H1 (cell line): ENCODE data around the gene LRRC49. TPM values are rescaled to one million over a fixed set of nuclear protein-coding genes. Genes with fewer than 3 reads are reported as not detected.
"Not testable (repeated sequence)": the region's sequence is repeated elsewhere in the genome, so short reads cannot be mapped to it uniquely, and the experiment has no call there.

Experiments used
- CTCF ChIA-PET: fragments of 300-600 bp; sonication (Branson Sonifier 250); formaldehyde crosslinking; loops from one replicate; lab custom pipeline; 2021; ENCODE audit not compliant: partially characterized antibody; lab: Charles Lee
- POLR2A ChIA-PET: fragments of 300-600 bp; sonication (Branson Sonifier 250); formaldehyde crosslinking; loops from one replicate; lab custom pipeline; 2021; ENCODE audit warnings: inconsistent platforms; ENCODE audit not compliant: partially characterized antibody; lab: Charles Lee
- DNase-seq, 2 experiments: peaks; one replicate each; pipeline versions ENCODE4 v3.0.0 to v3.0.0-alpha.2; 2010 to 2022; ENCODE audit warnings: low spot score in 2 of 2, low read depth in 1 of 2, mixed read lengths in 1 of 2
- FAIRE-seq: peaks from 2 replicates; lab custom pipeline; 2011; peaks lifted over from hg19 to GRCh38; lab: Jason Lieb, UNC
- H2AFZ ChIP-seq: 2 replicates; pipeline ENCODE4 v1.8.1; 2012; ENCODE audit warnings: low read length, inconsistent platforms
- H2AK5ac ChIP-seq: 2 replicates; pipeline ENCODE4 v1.6.1; 2013; ENCODE audit warnings: low read depth, low read length
- H2BK120ac ChIP-seq: replicated peaks from 2 replicates; pipeline ENCODE3; 2013; ENCODE audit warnings: low read depth, low read length, inconsistent platforms
- H2BK12ac ChIP-seq: 2 replicates; pipeline ENCODE4 v1.6.1; 2013; ENCODE audit warnings: low read depth, low read length
- H2BK15ac ChIP-seq: 2 replicates; pipeline ENCODE4 v1.6.1; 2013; ENCODE audit warnings: low read length
- H2BK20ac ChIP-seq: 2 replicates; pipeline ENCODE4 v1.6.1; 2013; ENCODE audit warnings: low read length
- H2BK5ac ChIP-seq: 2 replicates; pipeline ENCODE4 v1.6.1; 2013; ENCODE audit warnings: low read depth, low read length
- H3K14ac ChIP-seq: 2 replicates; pipeline ENCODE4 v1.6.1; 2013; ENCODE audit warnings: inconsistent platforms; ENCODE audit not compliant: insufficient read length
- H3K18ac ChIP-seq: 2 replicates; pipeline ENCODE4 v1.6.1; 2013; ENCODE audit warnings: low read length; ENCODE audit errors: extremely low read depth
- H3K23ac ChIP-seq: 2 replicates; pipeline ENCODE4 v1.6.1; 2013; ENCODE audit warnings: inconsistent platforms; ENCODE audit not compliant: insufficient read length
- H3K23me2 ChIP-seq: 2 replicates; pipeline ENCODE4 v1.6.1; 2013; ENCODE audit warnings: low read depth, low read length
- H3K27ac ChIP-seq: 2 replicates; pipeline ENCODE4 v1.6.1; 2011; ENCODE audit warnings: low read depth, low read length, inconsistent platforms
- H3K27me3 ChIP-seq, 4 experiments: replicated peaks in 1 of 4; 1 replicate in 1 of 4; 2 replicates in 3 of 4; pipeline versions ENCODE4 v1.6.1 to v1.8.1; 2011 to 2013; ENCODE audit warnings: low read length in 3 of 4, mild to moderate bottlenecking in 3 of 4, inconsistent platforms in 2 of 4, mixed read lengths in 2 of 4, moderate library complexity in 1 of 4; ENCODE audit not compliant: control insufficient read depth in 3 of 4, insufficient read depth in 3 of 4; ENCODE audit errors: extremely low read depth in 1 of 4
- H3K36me3 ChIP-seq, 4 experiments: 2 replicates each; pipeline versions ENCODE4 v1.6.1 to v1.8.1; 2011 to 2013; ENCODE audit warnings: mild to moderate bottlenecking in 4 of 4, low read length in 3 of 4, moderate library complexity in 2 of 4, control low read depth in 1 of 4, inconsistent platforms in 1 of 4; ENCODE audit not compliant: insufficient read depth in 4 of 4, control insufficient read depth in 2 of 4
- H3K4ac ChIP-seq: replicated peaks from 2 replicates; pipeline ENCODE3; 2013; ENCODE audit warnings: low read length, low read depth, mixed read lengths, inconsistent platforms; ENCODE audit not compliant: insufficient read length
- H3K4me1 ChIP-seq, 4 experiments: replicated peaks in 1 of 4; 1 replicate in 1 of 4; 2 replicates in 3 of 4; pipeline versions ENCODE4 v1.6.1 to v1.8.1; 2011 to 2013; ENCODE audit warnings: low read length in 3 of 4, inconsistent platforms in 2 of 4, mixed read lengths in 1 of 4; ENCODE audit not compliant: insufficient read depth in 4 of 4, control insufficient read depth in 3 of 4
- H3K4me2 ChIP-seq, 2 experiments: 2 replicates each; pipeline versions ENCODE4 v1.6.1 to v1.8.1; 2011 to 2013; ENCODE audit warnings: low read depth in 2 of 2, low read length in 2 of 2, control low read depth in 1 of 2, inconsistent platforms in 1 of 2, mild to moderate bottlenecking in 1 of 2; ENCODE audit not compliant: insufficient read depth in 1 of 2
- H3K4me3 ChIP-seq, 4 experiments: fragments of 200-600, 300-600 bp in 1 of 4; sonication (generic), shearing (Covaris generic), sonication (Bioruptor Twin) in 1 of 4; 2 replicates each; pipeline versions ENCODE4 v1.5.1 to v1.8.1; 2011 to 2016; ENCODE audit warnings: low read length in 4 of 4, low read depth in 3 of 4, control low read depth in 2 of 4, inconsistent platforms in 2 of 4, mild to moderate bottlenecking in 2 of 4, mixed read lengths in 1 of 4, moderate library complexity in 1 of 4; ENCODE audit not compliant: insufficient read depth in 2 of 4; ENCODE audit errors: extremely low read depth in 1 of 4
- H3K56ac ChIP-seq: replicated peaks from 2 replicates; pipeline ENCODE3; 2013; ENCODE audit warnings: low read depth, mild to moderate bottlenecking, mixed read lengths, low read length, inconsistent platforms; ENCODE audit not compliant: insufficient read length
- H3K79me1 ChIP-seq: 2 replicates; pipeline ENCODE4 v1.6.1; 2013; ENCODE audit warnings: low read depth, low read length, control low read depth
- H3K79me2 ChIP-seq, 2 experiments: 2 replicates each; pipeline versions ENCODE4 v1.6.1 to v1.8.1; 2012 to 2013; ENCODE audit warnings: low read length in 2 of 2, mild to moderate bottlenecking in 2 of 2, inconsistent platforms in 1 of 2; ENCODE audit not compliant: insufficient read depth in 2 of 2, control insufficient read depth in 1 of 2
- H3K9ac ChIP-seq, 4 experiments: replicated peaks in 1 of 4; 1 replicate in 1 of 4; 2 replicates in 3 of 4; pipeline versions ENCODE4 v1.6.1 to v1.8.1; 2011 to 2013; ENCODE audit warnings: low read depth in 3 of 4, low read length in 3 of 4, control low read depth in 2 of 4, mild to moderate bottlenecking in 2 of 4, moderate library complexity in 2 of 4, inconsistent platforms in 1 of 4; ENCODE audit errors: extremely low read depth in 1 of 4
- H3K9me3 ChIP-seq, 2 experiments: 2 replicates each; pipeline versions ENCODE4 v1.6.1 to v1.8.1; 2012 to 2013; ENCODE audit warnings: mild to moderate bottlenecking in 2 of 2, moderate library complexity in 2 of 2, control low read depth in 1 of 2, inconsistent platforms in 1 of 2, low read depth in 1 of 2, low read length in 1 of 2, mixed read lengths in 1 of 2; ENCODE audit not compliant: insufficient read depth in 2 of 2
- H4K20me1 ChIP-seq, 2 experiments: replicated peaks in 1 of 2; 2 replicates each; pipeline versions ENCODE3 to v1.8.1; 2011 to 2013; ENCODE audit warnings: inconsistent platforms in 2 of 2, low read length in 2 of 2, mild to moderate bottlenecking in 1 of 2; ENCODE audit not compliant: insufficient read depth in 2 of 2, control insufficient read depth in 1 of 2
- H4K5ac ChIP-seq: 2 replicates; pipeline ENCODE4 v1.6.1; 2013; ENCODE audit warnings: low read length, low read depth, mixed read lengths, inconsistent platforms; ENCODE audit not compliant: insufficient read length
- H4K8ac ChIP-seq: 2 replicates; pipeline ENCODE4 v1.8.0; 2013; ENCODE audit warnings: mild to moderate bottlenecking, moderate library complexity, low read length, inconsistent platforms; ENCODE audit not compliant: insufficient read depth; ENCODE audit errors: extremely low read depth
- H4K91ac ChIP-seq: replicated peaks from 2 replicates; pipeline ENCODE3; 2013; ENCODE audit warnings: low read length, mixed read lengths, inconsistent platforms; ENCODE audit not compliant: insufficient read length
- WGBS, 2 experiments: shearing (Covaris generic) in 1 of 2; methylation state at CpG; one replicate each; pipeline versions ENCODE4 v1.1.6 to v1.1.7; 2013 to 2015; ENCODE audit warnings: low lambda C conversion rate in 2 of 2, mixed read lengths in 2 of 2, inconsistent platforms in 1 of 2, low coverage in 1 of 2, missing lambda C conversion rate in 1 of 2; ENCODE audit not compliant: insufficient replicate concordance in 2 of 2, insufficient coverage in 1 of 2, insufficient read length in 1 of 2; ENCODE audit errors: extremely low coverage in 1 of 2, missing lambda C conversion rate in 1 of 2; 5-methylcytosine and 5-hydroxymethylcytosine counted together
- polyA plus RNA-seq, 7 experiments: library from polyadenylated mRNA; depleted of rRNA in 3 of 7; stranded (reverse) in 5 of 7; unstranded in 2 of 7; fragments of >200 nt in 5 of 7; fragments of 200-250 nt in 2 of 7; gene quantifications; 1 replicate in 5 of 7; 2 replicates in 1 of 7; 4 replicates in 1 of 7; pipeline versions ENCODE4 v1.2.1 to v1.2.3, GENCODE V29; 2011 to 2013; ENCODE audit warnings: missing spikeins in 2 of 7, mixed read lengths in 2 of 7
- total RNA-seq: library from RNA; stranded (reverse); fragmentation: NEBNext Ultra II Directional; extraction: Animal tissue kit (Norgen Biotek cat#: 25700); gene quantifications from 2 replicates; pipeline ENCODE4 v1.2.1, GENCODE V29; 2021

LRRC49 gene
- total and polyA plus RNA-seq, 2 of the 8 experiments (the other 6 are each of a cell fraction or from before 2014, with no cell fraction given), result 5.0 to 10.4 TPM

- H3K18ac ChIP-seq, H4K8ac ChIP-seq, H2BK120ac ChIP-seq, H3K9ac ChIP-seq, H2AFZ ChIP-seq, H2BK20ac ChIP-seq, H3K79me2 ChIP-seq, H4K5ac ChIP-seq, H4K20me1 ChIP-seq, H3K27ac ChIP-seq, H3K4me1 ChIP-seq, H3K14ac ChIP-seq, POLR2A ChIA-PET, H3K9me3 ChIP-seq, H4K91ac ChIP-seq, H3K4me3 ChIP-seq, H3K4ac ChIP-seq, FAIRE-seq, H3K27me3 ChIP-seq, H3K79me1 ChIP-seq, H3K23ac ChIP-seq, H3K36me3 ChIP-seq, DNase-seq, H2BK15ac ChIP-seq, H2BK12ac ChIP-seq, H3K56ac ChIP-seq, H3K23me2 ChIP-seq, H3K4me2 ChIP-seq, H2AK5ac ChIP-seq, H2BK5ac ChIP-seq: not testable (repeated sequence)
- CTCF ChIA-PET, result interaction anchor here (0.6 kb wide), 1 partner anchor 33 kb away, joined by 4 read pairs; no protein-coding TSS in a partner anchor
- 58% methylated on average over 2 of the region's 2 CpGs; no CpG with 5 or more reads in 1 of the 2 experiments for WGBS, 2 experiments
These were observed 153.5 kb downstream of the LRRC49 start for GRCh38 chr15:71046146-71046545.
